GM19099 (cell line): ENCODE measurements around the gene PTPRE.

Experiments used
- POLR2A ChIP-seq: IDR thresholded peaks from 3 replicates; pipeline ENCODE4 v1.6.1; 2011; ENCODE audit warnings: low read depth; ENCODE audit not compliant: insufficient read length; ENCODE audit errors: extremely low read depth

PTPRE gene

DNA sequence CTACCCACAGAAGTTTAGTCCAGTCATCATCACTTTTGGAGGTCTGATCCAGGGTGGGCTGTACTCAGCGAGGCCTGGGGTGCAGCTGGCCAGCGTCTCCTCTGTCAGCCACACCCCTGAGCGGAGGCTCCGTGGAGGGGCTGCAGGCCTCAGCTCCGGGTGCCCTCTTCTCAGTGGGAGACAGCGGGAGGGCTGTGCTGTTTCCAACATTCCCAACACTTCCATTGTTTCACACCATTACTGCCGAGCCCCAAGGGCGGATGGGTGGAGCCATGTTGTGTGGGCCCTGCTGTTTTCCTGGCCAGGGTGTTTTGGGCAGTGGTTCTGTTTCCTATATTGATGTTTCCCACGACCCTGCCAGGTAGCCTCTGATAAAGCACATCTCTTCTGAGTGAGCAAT is 124.3 kb downstream of the PTPRE start:
- TF ChIP-seq POLR2A: no peak

DNA sequence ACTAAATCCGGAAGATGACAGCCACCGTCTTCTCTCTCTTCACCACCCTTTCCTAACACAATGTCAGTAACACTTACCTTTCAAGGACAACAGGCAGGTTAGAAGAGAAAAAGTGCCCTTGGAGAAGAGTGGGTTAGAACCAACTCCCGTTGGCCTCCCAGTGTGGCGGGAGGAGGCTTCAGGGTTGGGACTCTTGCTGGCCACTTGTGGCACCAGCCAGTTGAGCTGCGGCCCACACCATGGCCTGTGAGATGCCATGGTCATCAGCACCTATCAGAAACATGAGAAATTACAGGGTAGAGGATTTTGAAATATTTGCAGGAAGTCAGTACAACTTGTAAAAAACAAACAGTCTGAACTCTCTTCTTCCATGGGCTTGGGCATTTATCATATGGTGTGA is 125.6 kb downstream of the PTPRE start:
- TF ChIP-seq POLR2A: no peak

DNA sequence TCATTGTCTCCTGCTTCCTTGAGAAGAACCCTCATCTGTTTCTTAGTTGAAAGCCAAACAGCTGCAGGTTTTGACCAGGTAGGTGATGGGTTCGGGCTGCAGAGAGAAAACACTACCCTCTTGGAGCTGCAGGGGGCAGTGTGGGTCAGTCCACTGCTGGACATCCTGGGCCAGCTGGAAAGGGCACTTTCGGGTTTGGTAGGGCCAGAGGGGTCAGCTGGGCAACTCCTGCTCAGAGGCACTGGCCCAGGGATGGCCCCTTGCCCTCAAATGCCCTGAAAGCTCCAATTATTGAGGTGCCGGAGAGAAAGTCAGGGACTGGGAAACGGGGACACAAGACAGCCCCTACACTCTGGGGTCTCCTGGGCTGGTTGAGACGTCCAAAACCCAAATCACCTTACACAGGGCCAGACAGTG is 128.7 kb downstream of the PTPRE start:
- TF ChIP-seq POLR2A: no peak

DNA sequence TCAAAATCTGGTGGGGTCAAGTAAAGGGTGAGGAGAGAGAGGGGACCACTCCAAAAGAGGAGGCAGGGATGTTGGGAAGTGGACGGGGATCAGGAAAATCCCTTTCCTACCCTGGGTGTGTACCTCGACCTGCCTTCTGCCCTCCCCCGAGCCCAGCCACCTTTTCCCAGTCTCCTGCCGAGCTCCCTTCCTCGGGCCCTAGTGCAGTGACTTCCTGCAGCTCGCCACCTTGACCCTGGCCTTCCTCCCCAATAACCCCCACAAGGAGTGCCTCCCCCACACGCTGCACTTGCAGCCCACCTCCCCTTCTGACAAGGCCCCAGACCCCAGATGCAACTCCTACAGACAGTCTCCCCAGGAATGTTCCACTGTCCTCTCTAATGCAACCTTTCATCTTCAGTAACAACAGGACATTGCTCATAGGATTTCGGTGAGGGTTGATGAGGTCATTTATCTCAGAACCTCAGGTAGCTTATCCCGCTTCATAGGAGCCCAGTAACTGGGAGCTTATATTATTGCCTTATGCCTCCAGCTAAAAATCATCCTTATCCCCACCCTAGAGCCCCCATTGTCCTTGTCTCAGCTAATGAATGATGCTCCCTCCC is 129.2 kb downstream of the PTPRE start:
- no peak for TF ChIP-seq POLR2A

DNA sequence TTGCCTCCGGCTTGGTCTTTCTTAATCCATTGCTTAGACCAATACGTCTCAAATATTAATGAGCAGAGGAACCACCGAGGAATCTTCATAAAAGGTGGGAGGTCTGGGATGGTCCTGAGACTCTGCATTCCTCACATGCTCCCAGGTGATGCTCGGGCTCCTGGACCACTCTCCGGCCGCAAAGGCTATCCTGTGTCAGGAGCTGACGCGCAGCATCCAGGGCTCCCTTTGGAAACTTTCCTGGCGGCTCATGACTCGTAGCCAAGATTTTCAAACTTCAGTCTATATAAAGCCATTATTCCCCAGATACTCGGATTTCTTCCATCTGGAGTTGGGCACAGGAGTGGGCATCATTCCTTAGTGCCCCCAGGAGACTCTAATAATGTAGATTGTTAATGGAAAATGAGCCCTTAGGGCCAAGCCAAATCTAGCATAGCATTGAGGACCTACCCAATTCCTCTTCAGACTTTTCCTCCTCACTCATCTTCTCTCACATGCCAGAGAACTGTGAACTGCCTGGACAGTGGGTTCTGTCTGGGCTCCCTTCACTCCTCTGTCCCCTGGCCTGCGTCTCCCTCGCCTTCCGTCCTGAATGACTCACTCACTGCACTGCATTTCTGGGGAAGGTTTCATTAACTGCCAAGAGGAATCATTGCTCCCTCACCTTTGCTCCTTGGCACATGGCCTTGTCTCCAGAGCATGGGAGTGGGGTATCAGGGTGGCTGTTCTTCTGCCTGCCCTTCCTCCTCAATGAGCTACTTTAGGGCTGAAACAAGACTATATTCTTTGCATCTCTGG is 130.0 kb downstream of the PTPRE start:
- no peak for TF ChIP-seq POLR2A

DNA sequence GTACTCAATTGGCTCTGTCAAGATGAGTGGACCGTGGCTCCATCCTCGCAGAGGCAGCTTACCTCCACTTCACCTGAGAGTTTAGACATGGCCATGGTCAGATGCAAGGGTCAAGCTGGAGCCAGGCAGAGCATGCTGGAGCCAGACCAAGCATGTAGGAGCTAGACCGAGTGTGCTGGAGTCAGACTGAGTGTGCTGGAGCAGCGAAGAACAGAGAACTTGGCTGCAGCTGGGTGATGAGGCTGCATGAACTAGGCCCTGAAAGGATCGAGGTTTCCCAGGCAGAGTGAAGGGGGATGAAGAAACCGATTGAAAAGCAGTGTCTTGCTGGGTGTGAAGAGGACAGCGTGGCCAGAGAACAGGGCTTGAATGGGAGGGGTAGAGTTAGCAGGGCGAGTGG is 133.2 kb downstream of the PTPRE start:
- TF ChIP-seq POLR2A: no peak

DNA sequence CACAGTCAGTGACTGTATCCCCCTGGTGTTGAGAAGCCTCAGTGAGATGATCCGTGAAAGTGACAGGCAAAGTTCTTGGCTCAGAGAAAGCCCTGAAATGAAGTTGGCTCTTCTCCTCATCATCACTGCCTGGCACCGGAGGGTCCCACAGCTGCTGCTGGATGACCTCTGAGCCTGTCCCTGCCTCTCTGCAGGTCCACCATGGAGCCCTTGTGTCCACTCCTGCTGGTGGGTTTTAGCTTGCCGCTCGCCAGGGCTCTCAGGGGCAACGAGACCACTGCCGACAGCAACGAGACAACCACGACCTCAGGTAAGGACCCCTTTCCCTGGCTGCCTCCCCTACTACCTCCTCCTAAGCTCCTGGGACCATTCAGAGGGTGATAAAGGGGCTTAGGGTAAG is 133.8 kb downstream of the PTPRE start:
- TF ChIP-seq POLR2A: no peak

DNA sequence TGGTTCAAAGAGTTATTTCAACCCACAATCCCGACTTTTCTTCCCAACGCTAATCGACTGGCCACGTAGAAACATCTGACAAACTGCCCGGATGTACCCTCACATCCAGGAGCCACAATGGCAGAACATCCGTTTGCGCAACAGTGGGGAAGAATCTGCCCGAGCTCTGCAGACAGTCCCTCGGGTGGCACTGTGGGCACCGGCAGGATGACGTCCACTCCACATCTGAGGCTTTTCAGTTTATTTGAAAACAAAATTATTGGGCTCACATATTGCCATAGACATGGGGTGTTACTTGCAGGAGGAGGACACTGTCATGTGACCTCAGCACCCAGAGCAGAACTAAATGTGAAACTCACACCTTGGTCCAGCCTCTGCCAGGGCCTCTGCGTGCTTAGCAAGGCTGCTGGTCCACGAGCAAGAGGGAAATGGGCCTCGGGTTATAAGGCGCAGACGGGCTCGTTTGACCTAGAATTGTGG is 135.3 kb downstream of the PTPRE start:
- no peak for TF ChIP-seq POLR2A

DNA sequence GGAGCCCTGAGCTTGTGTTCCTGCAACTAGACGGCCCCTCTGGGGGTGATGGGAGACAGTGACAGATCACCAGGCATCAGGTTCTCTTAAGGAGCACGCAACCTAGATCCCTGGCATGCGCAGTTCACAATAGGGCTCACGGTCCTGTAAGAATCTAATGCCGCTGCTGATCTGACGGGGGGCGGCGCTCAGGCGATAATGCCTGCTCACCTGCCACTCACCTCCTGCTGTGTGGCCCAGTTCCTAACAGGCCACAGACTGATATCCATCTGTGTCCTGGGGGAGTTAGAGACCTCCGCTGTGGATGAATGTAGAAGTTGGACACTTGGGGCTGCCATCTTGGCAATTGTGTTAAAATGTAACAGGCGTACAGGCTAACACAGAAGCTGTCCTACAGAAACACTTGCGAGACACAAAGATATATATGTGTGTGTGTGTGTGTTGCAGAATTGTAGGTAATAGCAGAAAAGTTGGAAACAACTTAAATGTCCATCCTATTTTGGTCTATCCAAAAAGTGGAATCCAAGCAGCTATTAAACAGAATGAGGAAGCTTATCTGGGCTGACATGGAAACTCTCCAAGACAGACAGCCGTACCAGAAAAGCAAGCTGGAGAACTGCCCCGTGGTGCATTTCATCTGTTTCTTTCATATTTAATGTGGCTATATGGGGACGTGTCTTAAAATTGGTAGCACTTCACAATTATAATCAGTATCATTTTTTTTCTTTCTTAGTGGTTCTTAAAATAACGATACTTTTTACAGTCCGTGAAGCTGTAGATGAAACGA is 136.5 kb downstream of the PTPRE start:
- no peak for TF ChIP-seq POLR2A

DNA sequence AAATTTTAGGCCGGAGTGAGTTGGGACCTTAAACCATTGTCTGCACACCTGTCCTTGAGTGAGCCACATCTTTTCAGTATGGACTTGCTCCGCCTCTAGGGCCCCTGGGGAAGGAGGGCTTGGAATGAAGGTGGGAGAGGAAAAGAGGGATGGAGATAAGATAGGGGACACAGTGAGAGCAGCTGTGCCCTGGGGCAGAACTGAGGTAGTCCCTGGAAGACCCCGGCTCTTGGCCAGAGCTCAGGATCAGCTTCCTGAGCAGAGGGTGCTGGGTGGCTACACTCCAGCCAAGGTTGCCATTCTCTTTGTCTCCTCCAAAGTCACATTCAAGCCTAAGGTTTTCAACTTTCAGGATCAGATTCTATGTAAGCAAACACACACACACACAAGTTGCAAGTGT is 137.3 kb downstream of the PTPRE start:
- no peak for TF ChIP-seq POLR2A

DNA sequence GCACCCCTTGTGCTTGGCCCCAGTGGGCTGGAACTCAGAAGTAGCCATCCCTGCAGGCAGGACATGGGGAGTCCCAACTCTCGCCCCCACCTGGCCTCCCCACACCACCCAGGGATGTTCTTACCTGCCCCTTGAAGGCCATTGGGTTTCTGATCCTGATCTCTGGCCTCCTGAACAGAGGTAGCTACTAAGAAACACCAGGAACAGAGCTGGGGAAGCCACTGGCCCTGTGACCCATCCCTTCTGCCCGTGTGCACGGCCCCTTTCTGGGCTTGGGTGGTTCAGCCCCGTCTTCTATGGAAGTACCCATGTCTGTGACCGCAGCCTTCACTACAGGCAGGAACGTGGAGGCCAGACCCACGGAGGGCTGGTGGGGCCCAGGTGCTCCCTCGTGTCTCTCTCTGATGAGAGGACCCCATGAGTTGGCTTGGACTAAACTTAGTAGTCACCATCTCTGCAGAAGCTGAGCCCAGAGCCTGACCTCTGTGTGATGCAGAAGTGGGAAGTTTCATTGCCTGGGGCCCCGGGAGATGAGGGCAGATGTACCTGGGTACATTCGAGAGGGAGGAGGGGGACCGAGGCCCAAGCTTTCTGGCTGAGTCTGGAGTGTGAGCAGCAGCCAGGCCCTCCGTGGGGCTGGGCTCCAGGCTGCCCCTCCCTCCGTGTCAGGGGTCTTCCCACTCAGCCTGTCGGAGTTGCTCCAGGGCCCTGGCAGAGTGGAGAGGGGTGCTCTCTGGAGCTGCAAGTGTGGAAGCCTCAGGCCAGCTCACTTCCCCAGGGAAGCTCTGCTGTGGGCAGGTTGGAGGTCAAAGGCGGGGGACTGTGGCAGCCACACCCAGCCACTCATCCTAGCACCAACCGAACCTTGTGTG is 138.3 kb downstream of the PTPRE start:
- no peak for TF ChIP-seq POLR2A

DNA sequence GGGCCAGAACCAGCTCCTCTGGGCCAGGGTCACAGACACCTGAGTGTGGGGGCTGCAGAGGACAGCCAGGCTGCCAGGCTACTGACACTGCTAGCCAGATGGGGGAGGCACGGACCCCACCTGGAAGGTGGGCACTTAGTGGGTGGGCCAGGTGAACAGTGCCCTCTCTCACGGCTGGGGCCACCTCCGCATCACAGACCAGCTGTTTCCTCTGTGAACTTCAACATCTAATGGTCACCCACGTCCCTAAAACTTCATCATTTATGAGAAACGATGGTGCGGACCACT is 138.9 kb downstream of the PTPRE start:
- TF ChIP-seq POLR2A: no peak

DNA sequence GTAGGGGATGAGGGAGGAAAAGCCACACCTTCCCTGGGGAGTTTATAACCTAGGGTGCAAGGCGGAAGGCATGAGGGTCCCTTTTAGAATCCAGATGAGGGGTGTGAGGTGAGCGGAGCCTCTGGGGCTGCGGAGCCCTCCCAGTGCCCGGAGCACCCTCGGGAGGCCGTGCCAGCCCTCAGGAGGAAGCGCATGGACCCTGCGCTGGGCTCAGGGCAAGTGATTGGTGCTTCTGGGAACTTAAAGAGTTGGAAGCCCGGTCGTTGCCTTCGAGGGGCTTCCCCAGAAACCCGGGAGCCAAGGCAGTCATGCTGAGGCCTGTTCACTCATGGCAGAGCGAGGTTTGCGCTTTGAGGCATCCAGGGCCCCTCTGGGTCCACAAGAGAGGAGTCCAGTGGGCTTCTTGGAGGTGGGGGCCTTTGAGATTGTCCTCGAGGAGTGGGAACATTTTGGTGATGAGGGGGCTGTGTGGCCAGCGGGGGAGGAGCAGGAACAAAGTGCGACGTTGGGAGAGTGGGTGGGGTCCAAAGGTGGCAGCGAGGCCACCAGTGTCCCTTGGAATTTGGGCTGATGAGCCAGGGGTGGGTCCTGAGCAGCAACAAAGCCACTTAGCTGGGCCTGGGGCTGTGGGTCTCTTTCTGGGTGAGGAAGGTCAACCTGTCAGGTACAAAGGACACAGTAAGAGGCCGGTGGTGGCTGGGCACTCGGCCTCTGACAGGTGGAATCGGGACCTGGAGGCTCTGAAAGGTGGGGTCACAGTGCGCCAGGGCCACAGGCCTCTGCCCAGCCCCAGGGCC is 139.5 kb downstream of the PTPRE start:
- TF ChIP-seq POLR2A: no peak

DNA sequence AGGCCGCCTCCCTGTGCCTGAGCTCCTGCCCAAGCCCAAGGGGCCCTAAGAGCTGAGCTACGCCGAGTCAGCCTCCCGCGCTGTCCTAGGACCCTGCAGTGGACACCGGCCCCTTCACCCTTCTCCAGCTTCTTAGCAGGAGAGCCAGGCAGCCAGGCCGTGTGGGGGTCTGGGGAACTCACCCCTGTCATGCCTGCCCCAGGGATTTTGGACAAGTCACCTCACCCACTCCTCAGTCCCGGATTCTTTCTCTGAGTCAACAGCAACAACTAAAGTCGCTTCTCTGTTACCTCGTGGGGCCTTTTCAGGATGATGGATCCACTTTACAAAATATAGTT is 140.0 kb downstream of the PTPRE start:
- TF ChIP-seq POLR2A: no peak
